ENCODE results near the gene GBX2.

The GBX2 gene

DNA sequence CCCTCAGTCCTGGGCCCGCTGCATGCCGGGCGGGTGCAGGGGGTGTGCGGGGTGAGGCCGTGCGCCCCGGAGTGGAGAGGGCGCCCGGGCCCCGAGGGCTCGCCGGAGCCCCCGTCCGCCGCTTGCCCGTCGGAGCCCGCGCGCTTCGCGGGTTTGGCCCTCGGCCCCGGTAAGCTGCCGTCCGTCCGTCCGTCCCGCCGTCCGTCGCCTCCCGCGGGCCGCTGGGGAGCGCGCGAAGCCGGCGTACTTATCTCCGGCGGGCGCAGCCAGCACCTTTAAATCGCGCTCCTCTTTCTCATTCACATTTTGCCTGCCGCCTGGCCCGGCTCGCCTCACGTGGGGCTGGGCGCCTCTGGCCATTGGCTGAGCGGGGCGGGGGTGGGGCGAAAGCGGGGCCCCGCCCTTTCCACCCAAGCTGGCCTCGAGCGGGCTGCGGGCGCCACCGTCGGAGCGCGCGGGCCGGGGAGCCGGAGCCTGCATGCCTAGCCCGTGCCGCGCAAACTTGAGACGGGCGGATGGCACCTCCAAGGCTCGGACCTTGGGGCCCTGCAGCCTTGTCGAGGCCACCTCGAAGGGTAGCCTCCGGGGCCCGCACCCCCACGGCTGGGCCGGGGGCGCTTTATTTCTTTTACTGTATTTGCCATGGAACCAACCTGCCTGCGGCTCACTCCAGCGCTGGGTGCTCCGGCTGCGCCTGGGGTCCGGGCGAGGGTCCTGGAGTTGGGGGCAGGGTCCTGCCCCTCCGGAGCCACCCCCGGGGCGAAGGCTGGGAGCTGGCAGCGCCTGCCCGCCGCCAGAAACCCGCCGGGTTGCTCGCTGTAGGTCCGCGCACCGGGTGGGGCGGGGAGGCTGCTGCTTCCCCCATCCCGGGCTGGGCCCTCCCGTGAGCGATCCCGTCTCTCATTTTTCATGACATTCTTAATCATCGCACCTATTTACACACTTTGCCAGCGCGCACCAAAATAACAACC, at the start of gene GBX2:
GBX2 (minus strand) TSS at position 277 of the 971 bp plus-strand sequence. CDS start 415 bp downstream, outside the sequence.
- peak; percentile 76 to 92 for DNase-seq

DNA sequence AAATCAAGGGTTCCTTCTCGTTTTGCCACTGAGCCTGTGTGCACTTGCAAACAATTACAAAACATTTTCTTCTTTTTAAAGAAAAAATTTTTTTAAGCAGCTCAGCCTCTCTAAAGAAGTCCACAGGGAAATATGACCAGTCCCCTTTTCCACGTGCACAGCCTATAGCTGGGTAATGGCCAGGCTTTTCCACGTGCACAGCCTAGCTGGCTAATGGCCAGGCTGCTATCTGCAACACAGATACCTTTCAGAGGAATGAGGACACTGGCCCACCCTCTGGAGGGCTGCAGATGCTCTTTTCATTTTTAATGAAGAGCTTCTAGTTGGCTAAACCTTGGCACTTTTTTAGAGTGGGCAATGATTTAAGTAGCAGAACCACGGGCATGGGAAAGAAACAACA, 49.7 kb upstream of the GBX2 start:
- no peak for DNase-seq

DNA sequence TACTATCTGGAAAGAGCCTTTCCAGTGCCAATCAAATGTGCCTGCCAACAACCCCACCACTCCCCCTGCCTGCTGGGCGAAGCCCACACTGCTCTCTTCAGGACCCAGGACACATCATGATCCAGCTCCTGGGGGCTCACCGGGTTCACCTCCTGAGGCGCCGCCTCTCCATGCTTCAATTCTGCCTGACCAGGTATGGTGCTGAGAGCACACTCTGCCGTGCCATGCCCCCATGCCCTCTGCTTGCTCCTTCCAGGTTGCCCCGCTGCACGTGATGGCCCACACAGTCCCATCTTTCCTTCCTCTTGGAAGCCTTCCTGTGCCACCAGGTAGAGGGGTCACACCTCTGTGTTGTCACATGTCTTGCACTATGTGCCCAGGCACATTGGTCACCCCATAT, 48.5 kb upstream of the GBX2 start:
- DNase-seq: no peak

DNA sequence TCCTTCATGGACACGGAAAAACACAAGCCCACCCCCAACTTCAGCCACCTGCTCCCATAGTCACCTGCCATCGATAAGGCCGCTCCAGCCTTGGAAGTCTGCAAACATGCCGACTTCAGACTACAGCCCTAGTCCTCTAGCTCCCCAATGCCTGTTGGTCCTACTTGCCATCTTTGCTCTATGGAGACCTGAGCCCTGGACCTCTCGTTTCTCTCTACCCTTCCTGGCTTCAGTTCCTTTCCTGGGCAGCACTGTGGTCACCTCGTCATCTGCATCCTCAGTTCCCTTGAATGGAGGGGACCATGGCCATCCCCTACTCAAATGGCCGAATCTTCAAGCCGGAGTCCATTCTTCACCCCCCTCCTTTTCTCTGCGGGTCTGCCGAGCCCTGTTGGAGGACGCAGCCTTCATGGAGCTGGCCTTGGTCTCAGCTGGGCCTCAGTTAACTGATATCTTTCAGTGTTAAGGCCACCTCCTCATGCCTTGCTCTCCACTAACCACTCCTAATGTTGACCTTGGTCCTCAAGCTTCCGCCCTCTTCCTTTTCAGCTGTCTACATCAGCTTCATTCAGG, 47.7 kb upstream of the GBX2 start:
- no peak for DNase-seq

DNA sequence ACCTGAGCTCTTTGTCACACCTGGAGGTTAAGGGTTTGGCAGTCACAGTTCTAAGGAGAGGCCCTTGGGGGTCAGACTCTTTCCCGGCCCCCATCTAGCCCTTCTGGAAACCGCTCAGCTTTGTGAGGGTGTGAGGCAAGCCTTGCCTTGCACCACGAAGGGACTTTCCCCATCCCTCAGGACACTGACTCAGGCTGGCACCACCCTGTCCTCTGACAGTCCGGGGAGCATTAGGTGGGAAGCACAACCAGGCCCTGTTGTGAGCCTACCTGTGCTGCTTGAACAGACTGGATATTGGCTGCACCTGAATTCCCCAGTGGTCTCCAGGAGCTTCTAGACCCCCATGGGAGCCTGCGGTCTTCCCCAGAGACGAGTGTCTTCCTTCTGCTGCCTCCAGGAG, 47.0 kb upstream of the GBX2 start:
- DNase-seq: no peak

DNA sequence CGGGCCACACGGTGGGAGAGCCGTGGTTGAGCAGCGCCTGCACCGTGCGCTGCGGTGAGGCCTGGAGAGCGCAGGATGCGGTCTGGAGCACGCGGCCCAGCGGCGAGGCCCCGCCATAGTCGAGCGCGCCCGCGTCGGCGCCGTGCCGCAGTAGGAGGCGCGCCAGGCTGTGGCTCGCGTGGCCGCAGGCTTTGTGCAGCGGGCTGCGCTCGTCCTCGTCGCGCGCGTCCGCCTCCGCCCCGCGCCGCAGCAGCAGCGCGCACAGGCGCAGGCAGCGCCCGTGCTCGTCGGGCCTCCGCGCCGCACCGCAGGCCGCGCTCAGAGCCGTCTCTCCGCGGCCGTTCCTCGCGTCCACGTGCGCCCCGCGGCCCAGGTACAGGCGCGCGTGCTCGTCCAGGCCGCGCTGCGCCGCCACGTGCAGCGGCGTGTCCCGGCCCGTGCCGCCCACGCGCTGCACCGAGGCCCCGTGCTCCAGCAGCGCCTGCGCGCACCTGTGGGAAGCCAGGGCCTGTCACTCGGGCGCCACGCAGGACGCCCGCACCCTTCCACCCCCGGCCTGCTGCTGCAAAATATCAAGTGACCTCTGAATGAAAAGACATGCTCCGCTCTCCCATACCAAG, 46.3 kb upstream of the GBX2 start:
- no peak for DNase-seq

DNA sequence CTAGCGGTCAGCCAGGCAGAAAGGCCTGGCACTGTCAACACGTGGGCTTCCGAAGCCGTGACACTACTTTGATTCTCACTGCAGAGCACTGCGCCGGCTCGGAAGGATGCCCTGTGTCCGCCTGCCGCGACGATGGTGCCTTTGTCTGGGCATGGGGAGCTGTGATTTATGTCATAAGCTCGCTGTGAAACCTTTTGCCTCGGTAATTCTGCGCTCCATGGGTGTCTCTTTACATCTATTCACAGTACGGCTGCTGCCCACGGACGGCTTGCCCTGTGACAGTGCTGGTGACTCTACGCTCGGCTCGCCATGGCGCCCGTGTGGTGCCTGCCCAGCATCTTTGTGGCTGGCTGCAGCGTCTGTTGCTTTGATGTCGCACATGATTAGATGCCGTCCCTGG, 43.1 kb upstream of the GBX2 start:
- DNase-seq: no peak

DNA sequence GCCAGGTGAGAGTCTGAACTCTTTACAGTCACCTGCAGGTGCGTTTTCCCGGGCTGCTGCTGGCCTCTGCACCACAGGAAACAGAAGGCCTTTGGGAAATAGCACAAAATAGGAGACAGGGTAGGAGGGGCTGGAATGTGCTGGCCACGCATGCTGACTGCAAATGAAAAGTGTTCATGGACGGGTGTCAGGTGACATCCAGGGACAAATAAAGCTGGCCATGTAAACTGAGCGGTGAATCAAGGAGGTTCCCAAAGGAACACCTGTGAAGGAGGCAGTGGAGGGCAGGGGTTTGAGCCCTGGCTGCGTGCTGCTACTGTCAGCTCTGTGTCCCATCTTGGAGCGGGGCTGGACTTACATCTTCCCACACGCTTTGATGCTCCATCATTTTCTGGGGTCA, 42.4 kb upstream of the GBX2 start:
- no peak for DNase-seq

DNA sequence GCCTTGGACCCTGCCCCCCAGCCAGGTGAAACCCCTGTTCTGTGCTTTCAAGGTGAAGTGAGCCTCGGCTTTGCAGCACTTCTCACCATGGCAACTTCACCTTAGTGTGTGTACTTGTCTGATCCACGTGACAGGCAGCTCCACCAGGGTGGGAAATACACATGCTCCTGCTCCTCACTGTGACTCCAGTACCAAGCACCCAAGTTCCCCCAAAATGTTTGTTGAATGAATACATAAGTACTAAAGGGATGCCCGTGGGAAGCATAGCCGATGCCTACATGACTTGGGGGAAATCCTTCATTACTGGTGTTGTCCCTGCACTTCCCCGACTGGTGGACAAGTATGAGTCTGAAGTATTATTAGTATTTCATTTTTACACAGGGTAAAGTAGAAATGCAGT, 41.8 kb upstream of the GBX2 start:
- no peak for DNase-seq

DNA sequence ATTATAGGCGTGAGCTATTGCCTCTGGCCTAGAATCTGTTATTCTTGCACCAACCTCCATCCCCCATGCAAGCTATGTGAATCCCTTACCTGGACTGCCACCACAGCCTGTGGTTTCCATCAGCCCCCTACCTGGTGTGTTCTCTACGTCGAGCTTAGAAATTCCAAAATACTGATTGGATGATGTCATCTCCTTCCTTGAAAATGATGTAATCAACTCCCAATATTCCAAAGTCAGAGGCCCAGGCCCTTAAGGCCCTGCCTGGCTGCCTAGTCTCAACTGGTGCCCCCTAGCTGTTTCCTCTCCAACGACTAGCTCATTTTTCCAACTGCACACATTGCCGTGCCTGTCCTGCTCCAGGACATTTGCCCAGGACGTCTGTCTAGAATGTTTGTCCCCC, 41.3 kb upstream of the GBX2 start:
- no peak for DNase-seq

DNA sequence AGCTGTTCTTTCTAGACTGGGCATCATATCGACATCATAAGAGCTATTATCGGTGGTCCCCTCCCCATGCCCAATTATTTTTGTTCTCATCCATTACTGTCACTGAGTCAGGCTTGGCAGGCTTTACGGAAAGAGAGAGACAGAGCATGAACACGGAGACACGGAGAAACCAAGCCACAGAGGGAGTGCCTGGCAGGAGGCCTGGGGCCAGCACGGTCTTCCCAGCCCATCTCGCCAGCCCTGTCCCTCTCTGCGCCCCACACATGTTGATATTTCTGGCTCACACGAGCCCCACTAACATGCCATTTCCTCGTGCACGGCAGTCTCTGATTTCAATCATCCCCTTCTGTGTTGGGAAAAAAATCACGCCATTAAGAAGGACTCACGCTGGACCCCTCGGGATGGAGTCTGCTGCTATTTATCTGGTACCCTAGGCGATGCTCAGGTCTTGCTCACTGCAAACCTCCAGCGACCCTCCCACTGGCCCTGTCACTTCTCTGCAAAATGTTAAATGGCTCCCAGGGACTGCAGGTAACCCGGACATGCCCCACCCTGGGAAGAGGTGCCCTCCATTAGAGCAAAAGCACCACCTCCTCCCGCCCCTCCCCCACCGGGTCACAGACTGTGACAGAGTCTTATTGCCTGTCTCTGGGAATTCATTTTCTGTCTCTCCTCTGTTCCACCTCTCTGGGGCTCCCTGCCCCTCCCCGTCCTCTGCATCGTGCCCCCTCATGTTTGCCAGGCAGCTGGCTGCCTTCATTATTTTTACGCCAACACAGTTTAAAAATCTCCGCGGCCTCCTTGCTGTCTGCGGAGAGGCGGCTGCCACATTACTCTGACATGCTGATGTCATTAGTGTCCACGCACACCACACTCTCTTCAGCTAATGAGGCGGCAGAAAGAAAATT, 40.1 kb upstream of the GBX2 start:
- DNase-seq: no peak

DNA sequence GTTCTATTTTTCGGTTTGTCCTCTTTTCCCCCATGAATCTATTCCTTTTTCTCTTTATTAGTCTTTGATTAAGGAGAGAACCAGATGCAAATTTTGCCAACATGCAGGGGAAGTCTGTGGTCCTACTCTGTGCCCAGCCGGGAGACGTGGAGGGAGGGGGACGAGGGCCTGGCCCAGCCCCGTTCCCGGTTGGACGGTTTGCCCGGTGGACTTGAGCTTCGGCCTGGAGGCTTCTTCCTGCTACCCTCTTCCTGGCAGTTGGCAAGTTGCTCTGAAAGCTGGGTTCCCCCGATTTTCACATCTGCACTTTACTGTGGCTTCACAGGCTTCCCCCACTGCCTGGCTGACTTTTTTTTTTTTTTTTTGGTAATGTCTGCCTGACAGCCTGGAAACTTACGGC, 39.3 kb upstream of the GBX2 start:
- DNase-seq: no peak

DNA sequence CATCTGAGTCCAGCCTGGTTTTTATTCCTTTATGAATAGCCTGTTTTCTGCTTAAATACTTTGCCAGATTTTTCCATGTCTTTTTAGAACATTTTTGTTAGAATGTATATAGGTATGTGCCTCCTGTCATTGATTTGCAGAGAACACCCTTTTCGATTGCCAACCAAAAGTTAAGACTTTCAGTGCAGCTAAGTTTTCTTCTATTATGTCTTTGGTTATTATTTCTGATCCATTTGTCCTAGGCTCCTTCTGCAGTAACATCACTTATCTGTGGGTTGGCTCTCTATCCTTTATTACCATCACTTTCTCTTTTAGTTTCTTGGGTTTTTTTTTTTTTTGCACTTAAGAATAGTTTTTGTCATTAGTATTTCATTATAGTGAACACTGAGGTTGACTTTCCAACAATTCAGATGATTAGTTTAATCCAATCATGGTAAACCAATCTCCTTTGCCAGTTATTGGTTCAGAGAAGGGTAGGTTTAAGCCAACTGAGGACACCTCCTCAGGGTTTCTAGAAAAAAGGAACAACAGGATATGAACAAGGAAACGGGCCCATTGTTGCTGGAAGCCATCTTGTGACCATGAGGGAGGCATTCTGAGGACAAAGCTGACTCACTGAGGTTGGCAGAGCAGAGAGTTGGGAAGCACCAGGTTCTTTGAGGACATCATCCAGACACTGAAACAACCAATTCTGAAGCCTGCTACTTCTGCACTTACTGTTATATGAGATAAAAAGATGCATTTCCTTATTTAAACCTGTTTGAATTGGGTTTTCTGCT, 37.9 kb upstream of the GBX2 start:
- DNase-seq: no peak

DNA sequence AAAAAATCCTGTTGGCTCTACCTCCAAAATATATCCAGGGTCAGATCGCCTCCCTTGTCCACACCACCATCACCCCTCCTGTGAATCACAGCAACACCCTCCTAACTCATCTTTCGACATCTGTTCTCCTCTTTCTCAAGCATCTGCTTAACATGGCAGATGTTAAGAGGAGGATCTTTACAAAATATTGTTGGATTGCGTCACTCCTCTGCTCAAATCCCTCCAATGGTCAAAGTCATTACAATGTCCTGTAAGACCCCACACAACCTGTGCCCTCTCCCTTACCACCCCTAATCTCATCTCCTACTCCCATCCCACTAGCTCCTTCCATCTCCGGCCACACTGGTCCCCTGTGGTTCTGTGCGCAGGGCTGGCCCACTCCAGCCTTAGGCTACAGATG, 36.8 kb upstream of the GBX2 start:
- no peak for DNase-seq

DNA sequence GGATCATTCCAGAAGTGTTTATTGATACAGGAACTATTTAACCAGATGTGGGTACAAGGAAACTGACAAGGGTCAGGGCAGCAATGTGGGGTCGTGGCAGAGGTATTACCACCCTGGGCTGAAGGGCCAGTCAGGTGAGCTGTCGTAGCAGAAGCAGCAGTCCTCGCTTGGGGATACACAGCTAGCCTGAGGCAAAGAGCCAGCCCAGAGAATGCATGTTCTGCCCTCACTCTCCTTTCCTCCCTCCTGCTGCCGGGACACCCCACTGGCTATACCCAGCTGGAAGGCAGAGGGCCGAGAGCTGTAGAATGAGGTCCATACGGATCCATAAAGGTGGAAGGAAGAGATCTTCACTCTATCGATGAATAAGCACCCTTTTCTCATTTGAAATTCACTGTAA, 32.2 kb upstream of the GBX2 start:
- no peak for DNase-seq

DNA sequence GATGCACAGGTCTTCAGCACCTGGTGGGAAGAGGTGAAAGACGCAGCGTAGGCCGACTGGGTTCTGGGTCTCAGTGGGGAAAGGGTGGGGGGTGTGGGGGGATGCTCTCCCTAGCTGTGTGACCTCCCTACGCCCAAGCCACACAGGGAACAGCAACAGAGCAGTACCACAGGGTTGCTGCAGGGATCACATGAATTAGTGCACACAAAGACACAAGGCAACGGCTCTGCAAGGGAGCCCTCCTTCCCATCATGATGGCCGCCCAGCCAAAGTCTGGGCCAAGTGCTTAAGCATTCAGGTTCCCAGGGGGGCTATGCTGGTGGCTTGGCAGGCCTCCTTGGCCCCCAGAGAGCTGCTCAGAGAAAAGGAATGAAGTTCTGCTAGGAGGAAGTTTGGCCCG, 28.2 kb upstream of the GBX2 start:
- DNase-seq: no peak

DNA sequence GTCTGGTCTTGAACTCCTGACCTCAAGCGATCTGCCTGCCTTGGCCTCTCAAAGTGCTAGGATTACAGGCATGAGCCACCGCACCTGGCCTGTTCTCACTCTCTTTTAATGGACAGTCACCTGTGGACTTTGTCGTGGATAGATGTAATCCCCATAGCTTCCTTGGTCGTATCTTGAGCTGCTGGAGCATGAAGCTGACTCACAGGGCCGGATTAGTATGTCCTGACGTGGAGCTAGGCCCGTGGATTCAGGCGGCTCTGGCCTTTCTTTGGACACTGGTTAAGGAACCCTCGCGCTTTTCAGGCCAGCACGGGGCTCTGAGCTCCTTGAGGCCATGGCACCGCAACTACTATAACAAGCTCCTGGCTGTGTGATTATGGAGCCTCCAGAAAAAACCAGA, 27.5 kb upstream of the GBX2 start:
- DNase-seq: no peak

DNA sequence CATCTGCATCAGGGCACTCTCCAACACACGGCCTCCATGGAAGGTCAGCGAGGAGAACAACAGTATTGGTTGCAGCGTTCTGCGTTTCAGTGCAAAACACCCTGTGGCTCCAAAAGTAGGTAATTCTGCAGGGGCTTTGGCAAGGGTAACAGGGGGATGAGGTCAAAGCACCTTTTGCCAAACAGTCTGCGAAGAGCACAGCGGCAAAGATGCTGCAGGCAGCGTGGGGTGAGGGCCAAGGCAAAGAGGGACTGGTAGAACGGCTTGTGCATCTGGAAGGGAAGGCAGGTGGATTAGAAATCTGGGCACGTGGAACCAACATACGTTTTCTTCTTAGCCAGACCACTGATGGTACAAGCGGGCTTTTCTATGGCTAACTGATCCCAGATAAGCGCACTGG, 26.6 kb upstream of the GBX2 start:
- DNase-seq: no peak

DNA sequence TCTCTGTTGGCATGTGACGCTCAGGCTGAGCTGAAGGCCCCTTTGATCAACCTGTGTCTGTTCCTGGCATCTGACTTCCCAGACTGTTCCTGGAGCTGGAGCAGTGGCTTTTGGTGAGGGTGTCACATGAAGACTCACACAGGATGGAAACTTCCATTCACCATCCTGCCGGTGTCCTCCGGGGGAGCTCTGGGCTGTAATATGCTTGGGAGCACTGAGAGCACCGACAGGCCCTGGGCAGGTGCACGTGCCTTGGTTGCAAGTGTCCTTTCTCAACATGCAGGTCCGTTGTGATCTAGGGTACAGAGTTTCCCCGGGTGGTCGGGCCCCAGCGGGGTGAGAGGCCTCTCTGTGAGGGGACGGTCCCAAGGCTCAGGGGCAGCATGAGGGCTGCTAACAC, 24.8 kb upstream of the GBX2 start:
- no peak for DNase-seq

DNA sequence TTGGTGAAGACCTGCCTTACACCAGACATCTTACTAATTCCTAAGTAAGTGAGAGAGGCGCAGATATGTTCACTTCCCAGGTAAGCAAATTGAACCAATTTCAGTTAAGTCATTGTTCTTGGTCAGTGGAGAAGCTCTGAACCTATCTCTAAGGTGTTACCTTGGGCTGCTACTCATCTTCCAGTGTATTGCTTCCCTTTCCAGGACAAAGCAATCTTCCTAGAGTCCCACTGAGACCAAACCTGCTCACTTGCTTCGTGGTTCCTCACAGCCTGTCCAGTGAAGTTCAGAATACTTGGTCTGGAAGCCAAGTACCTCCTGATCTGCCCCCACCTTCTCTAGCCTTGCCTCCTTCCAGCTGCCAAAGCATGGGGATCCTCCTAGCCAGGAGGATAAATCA, 22.5 kb upstream of the GBX2 start:
- no peak for DNase-seq

DNA sequence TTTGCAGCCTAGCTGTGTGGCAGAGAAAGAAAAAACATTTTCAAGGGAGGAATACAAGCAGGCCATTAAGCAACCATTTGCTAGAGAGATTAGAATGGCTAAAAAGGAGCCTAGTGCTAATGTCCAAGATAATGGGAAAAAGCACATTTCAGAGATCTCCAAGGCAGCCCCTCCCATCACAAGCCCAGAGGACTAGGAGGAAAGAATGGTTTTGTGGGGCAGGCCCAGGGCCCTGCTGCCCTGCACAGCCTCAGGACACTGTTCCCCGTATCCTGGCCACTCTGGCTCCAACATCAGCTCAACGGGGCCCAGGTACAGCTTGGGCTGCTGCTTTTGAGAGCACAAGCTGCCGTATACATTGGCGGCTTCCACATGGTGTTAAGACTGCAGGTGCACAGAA, 16.5 kb upstream of the GBX2 start:
- no peak for DNase-seq

DNA sequence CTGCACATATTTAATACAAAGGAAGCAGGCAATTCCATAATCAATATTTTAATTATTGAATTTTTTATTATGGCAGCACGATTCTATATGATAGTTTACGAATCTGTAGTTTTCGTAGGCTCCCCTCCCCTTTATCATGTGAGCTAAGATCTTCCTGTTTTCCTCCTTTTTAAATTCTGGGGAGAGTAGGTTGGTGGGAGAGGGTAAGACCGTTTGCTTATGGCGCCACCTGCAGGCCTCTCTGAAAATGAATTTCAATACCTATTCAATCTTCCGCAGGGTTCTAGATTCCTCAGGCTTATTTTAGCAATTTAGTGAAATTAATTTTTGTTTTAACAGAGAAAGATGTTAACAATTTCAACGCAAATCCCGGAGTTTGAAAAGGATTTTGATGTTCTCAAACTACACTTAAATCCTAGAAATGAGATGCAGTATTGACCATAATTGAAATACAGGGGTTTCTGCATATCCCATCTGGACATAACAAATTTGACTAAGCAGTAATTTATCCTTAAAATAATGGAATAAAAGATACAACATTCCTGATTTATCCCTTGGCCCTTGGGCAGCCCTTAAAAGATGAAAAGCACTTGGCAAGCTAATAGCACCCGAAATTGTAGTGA, 12.8 kb upstream of the GBX2 start:
- DNase-seq: peak; percentile 58 to 76

Data from NCI-H446 (cell line).